Erythroblast (primary cell): ENCODE results near the gene COMTD1.

Experiments
- GATA1 ChIP-seq: IDR thresholded peaks from 2 replicates; pipeline ENCODE4 v1.6.1; 2011; ENCODE audit warnings: low read depth, mild to moderate bottlenecking, control low read depth, low read length, moderate library complexity
- POLR2A ChIP-seq: IDR thresholded peaks from 2 replicates; pipeline ENCODE4 v1.6.1; 2011; ENCODE audit warnings: mild to moderate bottlenecking, low read length

- no peak for TF ChIP-seq POLR2A
- TF ChIP-seq GATA1 = no peak
These were observed 5.1 kb downstream of the COMTD1 start for GRCh38 chr10:75230600-75231038.
